SU-DHL-6 (cell line): ENCODE data around the gene ACOX2.

Experiments
- H2AFZ ChIP-seq: fragments of 200-600 bp; sonication (generic); 2 replicates; pipeline ENCODE4 v1.6.1; 2014; ENCODE audit warnings: low read depth, mild to moderate bottlenecking, moderate library complexity, mixed read lengths, antibody characterized with exemption, low read length; ENCODE audit not compliant: severe bottlenecking
- H3F3A ChIP-seq: fragments of 200-600 bp; shearing (Covaris generic); 2 replicates; pipeline ENCODE4 v1.6.0; 2016; ENCODE audit warnings: antibody characterized with exemption, mild to moderate bottlenecking; ENCODE audit not compliant: insufficient read depth
- H3K27ac ChIP-seq: fragments of 200-600 bp; sonication (generic); 2 replicates; pipeline ENCODE4 v1.5.1; 2016; ENCODE audit warnings: low read depth, mild to moderate bottlenecking, low read length, moderate library complexity, mixed read lengths
- H3K27me3 ChIP-seq: fragments of 200-600 bp; sonication (generic), shearing (Covaris generic); 2 replicates; pipeline ENCODE4 v1.6.0; 2014; ENCODE audit warnings: mild to moderate bottlenecking, low read length
- H3K36me3 ChIP-seq: fragments of 200-600 bp; sonication (generic); 2 replicates; pipeline ENCODE4 v1.6.1; 2014; ENCODE audit warnings: mild to moderate bottlenecking, low read length, mixed read lengths
- H3K4me2 ChIP-seq: fragments of 300-600, 200-600 bp; shearing (Covaris generic), sonication (generic); 2 replicates; pipeline ENCODE4 v1.6.0; 2014; ENCODE audit warnings: low read length, low read depth, mild to moderate bottlenecking; ENCODE audit not compliant: poor library complexity, severe bottlenecking
- H3K4me3 ChIP-seq: fragments of 200-600 bp; sonication (generic); 2 replicates; pipeline ENCODE4 v1.5.1; 2014; ENCODE audit warnings: antibody characterized with exemption, low read length, mild to moderate bottlenecking, mixed read lengths; ENCODE audit not compliant: insufficient read depth, poor library complexity, severe bottlenecking
- H3K79me2 ChIP-seq: fragments of 200-600 bp; sonication (generic); 2 replicates; pipeline ENCODE4 v1.6.1; 2014; ENCODE audit warnings: mild to moderate bottlenecking, low read length, moderate library complexity; ENCODE audit not compliant: insufficient read depth
- H3K9ac ChIP-seq: fragments of 200-600 bp; sonication (generic); 2 replicates; pipeline ENCODE4 v1.7.0; 2014; ENCODE audit warnings: mild to moderate bottlenecking, low read length
- H3K9me2 ChIP-seq: fragments of 200-600 bp; sonication (generic); replicated peaks from 2 replicates; pipeline ENCODE4 v1.6.1; 2014; ENCODE audit warnings: low read length; ENCODE audit not compliant: insufficient read depth
- H3K9me3 ChIP-seq: fragments of 200-600 bp; sonication (generic); 2 replicates; pipeline ENCODE4 v1.6.1; 2014; ENCODE audit warnings: low read length, mixed read lengths; ENCODE audit not compliant: insufficient read depth
- H4K20me1 ChIP-seq: fragments of 200-600 bp; sonication (generic); 2 replicates; pipeline ENCODE4 v1.6.1; 2014; ENCODE audit warnings: low read depth, mild to moderate bottlenecking, antibody characterized with exemption, low read length, moderate library complexity, mixed read lengths
- EZH2phosphoT487 ChIP-seq: fragments of 200-600 bp; sonication (generic), shearing (Covaris generic); conservative IDR thresholded peaks from 2 replicates; pipeline ENCODE4 v1.6.1; 2018; ENCODE audit warnings: mild to moderate bottlenecking, antibody characterized with exemption, low read length, moderate library complexity, mixed read lengths
- TF ChIP-seq, protein P1 (sequence below): fragments of 200-600 bp; sonication (generic); IDR thresholded peaks from one replicate; pipeline ENCODE4 v1.5.1; 2017; ENCODE audit warnings: antibody characterized with exemption, mild to moderate bottlenecking, low read length, moderate library complexity; ENCODE audit not compliant: insufficient read depth, poor library complexity, severe bottlenecking

The ACOX2 gene

GRCh38 chr3:58578873-58579272 lies 41.9 kb upstream of the ACOX2 start:
- TF ChIP-seq EZH2phosphoT487, result no peak
- TF ChIP-seq, protein P1, sequence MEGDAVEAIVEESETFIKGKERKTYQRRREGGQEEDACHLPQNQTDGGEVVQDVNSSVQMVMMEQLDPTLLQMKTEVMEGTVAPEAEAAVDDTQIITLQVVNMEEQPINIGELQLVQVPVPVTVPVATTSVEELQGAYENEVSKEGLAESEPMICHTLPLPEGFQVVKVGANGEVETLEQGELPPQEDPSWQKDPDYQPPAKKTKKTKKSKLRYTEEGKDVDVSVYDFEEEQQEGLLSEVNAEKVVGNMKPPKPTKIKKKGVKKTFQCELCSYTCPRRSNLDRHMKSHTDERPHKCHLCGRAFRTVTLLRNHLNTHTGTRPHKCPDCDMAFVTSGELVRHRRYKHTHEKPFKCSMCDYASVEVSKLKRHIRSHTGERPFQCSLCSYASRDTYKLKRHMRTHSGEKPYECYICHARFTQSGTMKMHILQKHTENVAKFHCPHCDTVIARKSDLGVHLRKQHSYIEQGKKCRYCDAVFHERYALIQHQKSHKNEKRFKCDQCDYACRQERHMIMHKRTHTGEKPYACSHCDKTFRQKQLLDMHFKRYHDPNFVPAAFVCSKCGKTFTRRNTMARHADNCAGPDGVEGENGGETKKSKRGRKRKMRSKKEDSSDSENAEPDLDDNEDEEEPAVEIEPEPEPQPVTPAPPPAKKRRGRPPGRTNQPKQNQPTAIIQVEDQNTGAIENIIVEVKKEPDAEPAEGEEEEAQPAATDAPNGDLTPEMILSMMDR, result no peak

GRCh38 chr3:58577269-58577821 lies 40.4 kb upstream of the ACOX2 start, which contains the start of gene FAM107A:
TSS of gene FAM107A (minus strand) at chr3:58577391. CDS start at chr3:58569860, 7,531 bp downstream.
- H2AFZ ChIP-seq, result no peak within 1 kb of the TSS
- no peak within 1 kb of the TSS for H3K27ac ChIP-seq
- no peaks in the 10 kb centered on the region for H3F3A ChIP-seq
- H3K79me2 ChIP-seq, result no peaks in the 10 kb centered on the region
- H3K4me2 ChIP-seq, result no peak within 1 kb of the TSS
- no peaks in the 10 kb centered on the region for H4K20me1 ChIP-seq
- no peaks in the 10 kb centered on the region for H3K9me2 ChIP-seq
- H3K36me3 ChIP-seq, result no peaks in the 10 kb centered on the region
- H3K9me3 ChIP-seq, result no peaks in the 10 kb centered on the region
- H3K27me3 ChIP-seq, result no peaks in the 10 kb centered on the region
- no peak within 1 kb of the TSS for H3K4me3 ChIP-seq
- no peak for TF ChIP-seq EZH2phosphoT487
- TF ChIP-seq, protein P1, result no peak
- H3K9ac ChIP-seq, result no peak within 1 kb of the TSS

More at GRCh38 chr3:58578873-58579272, 41.9 kb upstream of the ACOX2 start:
- no peaks in the 10 kb centered on the region for H3F3A ChIP-seq
- no peaks in the 10 kb centered on the region for H3K36me3 ChIP-seq
- H3K9me2 ChIP-seq, result no peaks in the 10 kb centered on the region
- no peaks in the 10 kb centered on the region for H3K79me2 ChIP-seq
- H2AFZ ChIP-seq, result no peak overlapping the region
- no peak overlapping the region for H3K27ac ChIP-seq
- H3K4me2 ChIP-seq, result no peak overlapping the region
- no peaks in the 10 kb centered on the region for H3K27me3 ChIP-seq
- no peaks in the 10 kb centered on the region for H4K20me1 ChIP-seq
- H3K4me3 ChIP-seq, result no peak overlapping the region
- no peaks in the 10 kb centered on the region for H3K9me3 ChIP-seq
- no peak overlapping the region for H3K9ac ChIP-seq

GRCh38 chr3:58576716-58577115 lies 39.7 kb upstream of the ACOX2 start:
- no peak overlapping the region for H3K27ac ChIP-seq
- no peaks in the 10 kb centered on the region for H4K20me1 ChIP-seq
- H3K27me3 ChIP-seq, result no peaks in the 10 kb centered on the region
- H3K4me2 ChIP-seq, result no peak overlapping the region
- H3K9me2 ChIP-seq, result no peaks in the 10 kb centered on the region
- no peak overlapping the region for H2AFZ ChIP-seq
- H3F3A ChIP-seq, result no peaks in the 10 kb centered on the region
- no peaks in the 10 kb centered on the region for H3K79me2 ChIP-seq
- TF ChIP-seq, protein P1, result no peak
- TF ChIP-seq EZH2phosphoT487, result no peak
- H3K9me3 ChIP-seq, result no peaks in the 10 kb centered on the region
- no peak overlapping the region for H3K9ac ChIP-seq
- H3K4me3 ChIP-seq, result no peak overlapping the region
- no peaks in the 10 kb centered on the region for H3K36me3 ChIP-seq
